ENCODE measurements around the gene REXO1. TPM values are rescaled to one million over a fixed set of nuclear protein-coding genes. Genes with fewer than 3 reads are reported as not detected.

Gene REXO1
- total and polyA plus RNA-seq, 2 of the 13 experiments (the other 11 are each of a cell fraction or from before 2014, with no cell fraction given), result 5.0 to 11.2 TPM

DNA sequence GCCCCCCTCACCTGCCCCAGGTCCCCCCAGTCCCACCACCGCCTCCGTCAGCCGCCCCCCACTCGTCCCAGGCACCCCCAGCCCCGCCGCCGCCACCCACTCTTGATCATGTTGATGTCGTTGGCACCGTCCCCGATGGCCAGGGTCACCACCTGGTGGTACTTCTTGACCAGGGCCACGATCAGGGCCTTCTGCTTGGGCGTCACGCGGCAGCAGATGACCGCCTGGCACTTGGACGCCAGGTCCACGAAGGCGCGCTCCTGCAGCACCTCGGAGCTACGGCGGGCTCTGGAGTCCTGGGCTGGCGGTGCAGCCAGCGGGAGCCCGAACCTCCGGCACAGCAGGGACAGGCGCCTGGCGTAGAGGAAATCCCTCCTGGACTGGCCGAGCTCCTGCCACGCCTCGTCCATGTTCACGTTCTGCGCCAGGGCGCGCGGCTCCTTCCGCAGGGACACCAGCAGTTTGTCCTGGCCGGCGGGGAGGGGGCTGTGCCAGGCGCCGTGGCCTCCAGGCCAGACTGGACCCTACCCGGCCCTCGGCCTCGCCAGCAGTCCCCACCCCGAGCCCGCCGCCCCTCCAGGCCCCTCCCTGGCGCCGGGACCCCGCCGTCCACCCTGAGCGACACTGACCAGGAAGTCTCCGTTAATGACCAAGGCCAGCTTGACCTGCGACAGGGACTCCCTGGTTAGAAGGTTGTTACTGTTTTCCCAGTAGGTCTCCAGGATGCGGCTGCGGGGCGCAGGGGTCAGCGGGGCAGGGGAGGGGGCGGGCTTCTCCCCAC, 58.8 kb downstream of the REXO1 start:
- H3K9me3 ChIP-seq (ENCODE audit: low read length), result no peaks in the 10 kb centered on the region
- ATAC-seq (peak; percentile 33), DNase-seq (ENCODE audit: low spot score) (no peak), FAIRE-seq (no peak)
- no peak overlapping the region for H3K9ac ChIP-seq (ENCODE audit: insufficient read depth, low read depth, low read length)
- H3K36me3 ChIP-seq (replicated peaks in 1 of 2; ENCODE audit: control insufficient read depth in 1 of 2, insufficient read depth in 2 of 2, low read length in 2 of 2), result no peaks in the 10 kb centered on the region
- H4K20me1 ChIP-seq (ENCODE audit: insufficient read depth, low read length), result no peaks in the 10 kb centered on the region
- ChIA-PET CTCF (ENCODE audit: low intra/inter-chr PET ratio, low total read pairs) (no interaction called here), POLR2A (no interaction called here)
- no peak overlapping the region for H2AFZ ChIP-seq (ENCODE audit: low read length)
- H3K4me2 ChIP-seq (ENCODE audit: low read depth, low read length), result peak overlapping the region; percentile 66
- no TSS peak for BruUV-seq (replicated peaks)
- in situ Hi-C loops (cut with HindIII; ENCODE audit: extremely low pct_ligation_motif_present, low pct_unique_long_range_greater_than_20kb), result no loop called here
- peaks cover 3 to 16% of the 10 kb centered on the region in 2 experiments; a peak in 4 of 5 replicates for H3K27me3 ChIP-seq (ENCODE audit: control insufficient read depth in 1 of 2, insufficient read depth in 2 of 2, low read length in 2 of 2)
- H3K27ac ChIP-seq (ENCODE audit: extremely low read length, insufficient read depth, low read length), result no peak overlapping the region
- peak overlapping the region; percentile 37 to 64 (median 46); a peak in 4 of 6 replicates for H3K4me3 ChIP-seq (replicated peaks in 1 of 3; ENCODE audit: insufficient read depth in 1 of 3, low read depth in 2 of 3, low read length in 3 of 3)
- no peaks in the 10 kb centered on the region for H3K79me2 ChIP-seq (ENCODE audit: insufficient read depth, low read length)
- no peaks in the 10 kb centered on the region for H3K4me1 ChIP-seq (ENCODE audit: insufficient read depth, low read length)
- intact Hi-C loops (cut with micrococcal nuclease; ENCODE audit: unreplicated experiment), result loop anchor here (2.0 kb wide), 1 partner anchor 23 kb away; the partner anchor contains the start of gene ATP8B3
- WGBS (ENCODE audit: low lambda C conversion rate), result 34% methylated on average over 31 of the region's 59 CpGs
- TF ChIP-seq HOXA3 (CRISPR knock-in tag; IDR thresholded peaks at IDR 0.05) (0 out of 2 replicates have a peak, but pooled peaks have one; percentile 20), ZNF12 (CRISPR knock-in tag; IDR thresholded peaks at IDR 0.05) (no peak), ZNF121 (CRISPR knock-in tag; IDR thresholded peaks at IDR 0.05) (no peak), ZSCAN25 (CRISPR knock-in tag; IDR thresholded peaks at IDR 0.05) (peak; percentile 52; the same call in 1 of the 2 replicates), HCFC1 (IDR thresholded peaks at IDR 0.05; ENCODE audit: low read depth, low read length) (no peak), ZBTB38 (CRISPR knock-in tag; IDR thresholded peaks at IDR 0.05) (0 out of 2 replicates have a peak, but pooled peaks have one; percentile 48), ZBTB33 (CRISPR knock-in tag; IDR thresholded peaks at IDR 0.05) (peak; percentile 21; the same call in 1 of the 2 replicates), MED8 (CRISPR knock-in tag; IDR thresholded peaks at IDR 0.05; ENCODE audit: insufficient replicate concordance) (no peak), ZNF777 (CRISPR knock-in tag; IDR thresholded peaks at IDR 0.05) (peak; percentile 74)
- TF ChIP-seq, protein P1, sequence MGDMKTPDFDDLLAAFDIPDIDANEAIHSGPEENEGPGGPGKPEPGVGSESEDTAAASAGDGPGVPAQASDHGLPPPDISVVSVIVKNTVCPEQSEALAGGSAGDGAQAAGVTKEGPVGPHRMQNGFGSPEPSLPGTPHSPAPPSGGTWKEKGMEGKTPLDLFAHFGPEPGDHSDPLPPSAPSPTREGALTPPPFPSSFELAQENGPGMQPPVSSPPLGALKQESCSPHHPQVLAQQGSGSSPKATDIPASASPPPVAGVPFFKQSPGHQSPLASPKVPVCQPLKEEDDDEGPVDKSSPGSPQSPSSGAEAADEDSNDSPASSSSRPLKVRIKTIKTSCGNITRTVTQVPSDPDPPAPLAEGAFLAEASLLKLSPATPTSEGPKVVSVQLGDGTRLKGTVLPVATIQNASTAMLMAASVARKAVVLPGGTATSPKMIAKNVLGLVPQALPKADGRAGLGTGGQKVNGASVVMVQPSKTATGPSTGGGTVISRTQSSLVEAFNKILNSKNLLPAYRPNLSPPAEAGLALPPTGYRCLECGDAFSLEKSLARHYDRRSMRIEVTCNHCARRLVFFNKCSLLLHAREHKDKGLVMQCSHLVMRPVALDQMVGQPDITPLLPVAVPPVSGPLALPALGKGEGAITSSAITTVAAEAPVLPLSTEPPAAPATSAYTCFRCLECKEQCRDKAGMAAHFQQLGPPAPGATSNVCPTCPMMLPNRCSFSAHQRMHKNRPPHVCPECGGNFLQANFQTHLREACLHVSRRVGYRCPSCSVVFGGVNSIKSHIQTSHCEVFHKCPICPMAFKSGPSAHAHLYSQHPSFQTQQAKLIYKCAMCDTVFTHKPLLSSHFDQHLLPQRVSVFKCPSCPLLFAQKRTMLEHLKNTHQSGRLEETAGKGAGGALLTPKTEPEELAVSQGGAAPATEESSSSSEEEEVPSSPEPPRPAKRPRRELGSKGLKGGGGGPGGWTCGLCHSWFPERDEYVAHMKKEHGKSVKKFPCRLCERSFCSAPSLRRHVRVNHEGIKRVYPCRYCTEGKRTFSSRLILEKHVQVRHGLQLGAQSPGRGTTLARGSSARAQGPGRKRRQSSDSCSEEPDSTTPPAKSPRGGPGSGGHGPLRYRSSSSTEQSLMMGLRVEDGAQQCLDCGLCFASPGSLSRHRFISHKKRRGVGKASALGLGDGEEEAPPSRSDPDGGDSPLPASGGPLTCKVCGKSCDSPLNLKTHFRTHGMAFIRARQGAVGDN (CRISPR knock-in tag; IDR thresholded peaks at IDR 0.05), result peak; percentile 62
- TF ChIP-seq, protein P2, sequence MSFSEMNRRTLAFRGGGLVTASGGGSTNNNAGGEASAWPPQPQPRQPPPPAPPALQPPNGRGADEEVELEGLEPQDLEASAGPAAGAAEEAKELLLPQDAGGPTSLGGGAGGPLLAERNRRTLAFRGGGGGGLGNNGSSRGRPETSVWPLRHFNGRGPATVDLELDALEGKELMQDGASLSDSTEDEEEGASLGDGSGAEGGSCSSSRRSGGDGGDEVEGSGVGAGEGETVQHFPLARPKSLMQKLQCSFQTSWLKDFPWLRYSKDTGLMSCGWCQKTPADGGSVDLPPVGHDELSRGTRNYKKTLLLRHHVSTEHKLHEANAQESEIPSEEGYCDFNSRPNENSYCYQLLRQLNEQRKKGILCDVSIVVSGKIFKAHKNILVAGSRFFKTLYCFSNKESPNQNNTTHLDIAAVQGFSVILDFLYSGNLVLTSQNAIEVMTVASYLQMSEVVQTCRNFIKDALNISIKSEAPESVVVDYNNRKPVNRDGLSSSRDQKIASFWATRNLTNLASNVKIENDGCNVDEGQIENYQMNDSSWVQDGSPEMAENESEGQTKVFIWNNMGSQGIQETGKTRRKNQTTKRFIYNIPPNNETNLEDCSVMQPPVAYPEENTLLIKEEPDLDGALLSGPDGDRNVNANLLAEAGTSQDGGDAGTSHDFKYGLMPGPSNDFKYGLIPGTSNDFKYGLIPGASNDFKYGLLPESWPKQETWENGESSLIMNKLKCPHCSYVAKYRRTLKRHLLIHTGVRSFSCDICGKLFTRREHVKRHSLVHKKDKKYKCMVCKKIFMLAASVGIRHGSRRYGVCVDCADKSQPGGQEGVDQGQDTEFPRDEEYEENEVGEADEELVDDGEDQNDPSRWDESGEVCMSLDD (CRISPR knock-in tag; IDR thresholded peaks at IDR 0.05; ENCODE audit: borderline replicate concordance), result no peak

Data from HepG2 (cell line).